ENCODE results near the gene AUNIP. TPM values are rescaled to one million over a fixed set of nuclear protein-coding genes. Genes with fewer than 3 reads are reported as not detected.

Gene AUNIP, protein sequence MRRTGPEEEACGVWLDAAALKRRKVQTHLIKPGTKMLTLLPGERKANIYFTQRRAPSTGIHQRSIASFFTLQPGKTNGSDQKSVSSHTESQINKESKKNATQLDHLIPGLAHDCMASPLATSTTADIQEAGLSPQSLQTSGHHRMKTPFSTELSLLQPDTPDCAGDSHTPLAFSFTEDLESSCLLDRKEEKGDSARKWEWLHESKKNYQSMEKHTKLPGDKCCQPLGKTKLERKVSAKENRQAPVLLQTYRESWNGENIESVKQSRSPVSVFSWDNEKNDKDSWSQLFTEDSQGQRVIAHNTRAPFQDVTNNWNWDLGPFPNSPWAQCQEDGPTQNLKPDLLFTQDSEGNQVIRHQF
- not detected for total RNA-seq
- long read RNA-seq, result 0 reads

GRCh38 chr1:25858906-25859789, at the start of gene AUNIP:
AUNIP (minus strand) TSS chr1:25859457; CDS start chr1:25859357, 100 bp downstream.
- H3K9me3 ChIP-seq (replicated peaks), result no peaks in the 10 kb centered on the region
- H3K4me1 ChIP-seq, result peaks cover 24% of the 10 kb centered on the region
- H3K4me3 ChIP-seq, result peak within 1 kb of the TSS; percentile 66
- intact Hi-C loops (cut with micrococcal nuclease), result no loop called here
- H3K27me3 ChIP-seq (ENCODE audit: low read depth), result no peaks in the 10 kb centered on the region
- no peak for TF ChIP-seq CTCF (IDR thresholded peaks at IDR 0.05; ENCODE audit: borderline replicate concordance)
- no peaks in the 10 kb centered on the region for H3K36me3 ChIP-seq
- H3K27ac ChIP-seq (replicated peaks), result peak within 1 kb of the TSS; percentile 75
- peak; percentile 87 for DNase-seq

- no peak for TF ChIP-seq CTCF (IDR thresholded peaks at IDR 0.05; ENCODE audit: borderline replicate concordance)
- no peaks in the 10 kb centered on the region for H3K9me3 ChIP-seq (replicated peaks)
- H3K27ac ChIP-seq (replicated peaks), result no peak overlapping the region
- H3K4me1 ChIP-seq, result peaks cover 40% of the 10 kb centered on the region
- no peak for DNase-seq
- no peak overlapping the region for H3K4me3 ChIP-seq
- intact Hi-C loops (cut with micrococcal nuclease), result no loop called here
- H3K36me3 ChIP-seq, result no peaks in the 10 kb centered on the region
- H3K27me3 ChIP-seq (ENCODE audit: low read depth), result no peaks in the 10 kb centered on the region
Measured at GRCh38 chr1:25909040-25909439, 49.8 kb upstream of the AUNIP start.

GRCh38 chr1:25908161-25908560, 48.9 kb upstream of the AUNIP start:
- intact Hi-C loops (cut with micrococcal nuclease), result no loop called here
- DNase-seq, result no peak
- Histone ChIP-seq H3K9me3 (replicated peaks) (no peaks in the 10 kb centered on the region), H3K4me1 (peaks cover 39% of the 10 kb centered on the region), H3K4me3 (no peak overlapping the region), H3K27me3 (ENCODE audit: low read depth) (no peaks in the 10 kb centered on the region), H3K27ac (replicated peaks) (no peak overlapping the region), H3K36me3 (no peaks in the 10 kb centered on the region)
- no peak for TF ChIP-seq CTCF (IDR thresholded peaks at IDR 0.05; ENCODE audit: borderline replicate concordance)

GRCh38 chr1:25907601-25908000, 48.3 kb upstream of the AUNIP start:
- intact Hi-C loops (cut with micrococcal nuclease), result no loop called here
- Histone ChIP-seq H3K4me1 (peaks cover 38% of the 10 kb centered on the region), H3K36me3 (no peaks in the 10 kb centered on the region), H3K4me3 (no peak overlapping the region), H3K27ac (replicated peaks) (peak overlapping the region; percentile 75), H3K9me3 (replicated peaks) (no peaks in the 10 kb centered on the region), H3K27me3 (ENCODE audit: low read depth) (no peaks in the 10 kb centered on the region)
- DNase-seq, result no peak
- TF ChIP-seq CTCF (IDR thresholded peaks at IDR 0.05; ENCODE audit: borderline replicate concordance), result no peak

GRCh38 chr1:25906644-25907300, 47.5 kb upstream of the AUNIP start:
- intact Hi-C loops (cut with micrococcal nuclease), result no loop called here
- DNase-seq, result peak; percentile 16
- H3K36me3 ChIP-seq, result no peaks in the 10 kb centered on the region
- peaks cover 34% of the 10 kb centered on the region for H3K4me1 ChIP-seq
- H3K27me3 ChIP-seq (ENCODE audit: low read depth), result no peaks in the 10 kb centered on the region
- H3K27ac ChIP-seq (replicated peaks), result peak overlapping the region; percentile 75
- H3K4me3 ChIP-seq, result peak overlapping the region; percentile 88
- no peak for TF ChIP-seq CTCF (IDR thresholded peaks at IDR 0.05; ENCODE audit: borderline replicate concordance)
- H3K9me3 ChIP-seq (replicated peaks), result no peaks in the 10 kb centered on the region
